ENCODE data around the gene NDUFB10.

Gene NDUFB10

DNA sequence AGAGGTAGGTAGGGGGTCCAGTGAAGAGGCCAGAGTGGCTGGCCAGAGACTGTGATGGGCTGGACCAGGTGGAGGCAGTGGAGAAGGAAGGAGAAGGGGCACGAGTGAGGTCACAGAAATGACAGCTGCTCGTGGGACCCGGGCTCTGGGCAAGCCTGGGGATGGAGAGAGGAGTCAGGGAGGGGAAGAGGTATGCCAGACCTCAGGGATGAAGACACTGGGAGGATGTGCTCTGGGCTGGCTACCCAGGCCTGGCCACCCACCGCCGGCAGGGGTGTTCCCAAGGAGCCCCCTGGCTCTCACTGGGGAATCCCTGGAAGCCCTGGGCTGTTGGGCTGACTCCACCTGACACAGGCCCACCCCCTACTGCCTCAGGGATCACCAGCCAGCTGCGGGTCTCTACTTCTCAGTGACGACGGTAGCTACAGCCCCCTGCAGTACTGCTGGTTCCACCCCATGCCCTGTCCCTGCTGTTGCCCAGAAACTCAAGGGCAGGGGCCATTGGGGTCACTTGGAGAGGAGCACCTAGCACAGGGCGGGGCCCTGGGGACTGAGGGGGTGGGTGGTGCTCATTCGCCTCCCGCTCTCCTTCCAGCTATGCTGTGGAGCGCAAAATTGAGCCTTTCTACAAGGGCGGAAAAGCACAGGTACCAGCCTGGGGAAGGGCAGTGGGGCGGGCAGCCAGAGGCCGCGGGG is 14.3 kb downstream of the NDUFB10 start:
- no peak for DNase-seq

- DNase-seq = no peak
These were observed 15.1 kb downstream of the NDUFB10 start for GRCh38 chr16:1974157-1975070.

DNA sequence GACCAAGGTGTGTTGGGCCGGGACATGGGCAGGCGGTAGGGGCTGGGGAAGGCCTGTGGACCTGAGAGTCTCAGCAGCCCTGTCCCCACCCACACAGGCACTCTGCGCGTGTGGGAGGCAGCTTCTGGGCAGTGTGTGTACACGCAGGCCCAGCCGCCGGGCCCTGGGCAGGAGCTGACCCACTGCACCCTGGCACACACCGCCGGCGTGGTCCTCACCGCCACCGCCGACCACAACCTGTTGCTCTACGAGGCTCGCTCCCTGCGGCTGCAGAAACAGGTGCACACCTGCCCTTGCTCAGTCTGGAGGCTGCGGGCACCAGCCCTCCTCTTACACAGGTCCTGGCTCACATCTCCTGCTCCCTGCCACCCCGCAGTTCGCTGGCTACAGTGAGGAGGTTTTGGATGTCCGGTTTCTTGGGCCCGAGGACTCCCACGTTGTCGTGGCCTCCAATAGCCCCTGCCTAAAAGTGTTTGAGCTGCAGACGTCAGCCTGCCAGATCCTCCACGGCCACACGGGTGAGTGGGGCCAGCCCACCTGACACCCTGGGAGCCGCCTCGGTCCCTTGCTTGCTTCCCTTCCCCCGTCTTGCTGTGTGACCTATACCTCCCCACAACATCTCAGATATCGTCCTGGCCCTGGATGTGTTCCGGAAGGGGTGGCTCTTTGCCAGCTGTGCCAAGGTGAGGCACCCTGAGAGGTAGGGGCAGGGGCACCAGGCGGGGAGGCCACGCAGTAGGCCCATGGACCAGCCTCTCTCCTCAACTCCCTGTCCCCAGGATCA is 16.3 kb downstream of the NDUFB10 start:
- no peak for DNase-seq

- no peak for DNase-seq
These were observed 16.8 kb downstream of the NDUFB10 start for GRCh38 chr16:1976216-1976520.

DNA sequence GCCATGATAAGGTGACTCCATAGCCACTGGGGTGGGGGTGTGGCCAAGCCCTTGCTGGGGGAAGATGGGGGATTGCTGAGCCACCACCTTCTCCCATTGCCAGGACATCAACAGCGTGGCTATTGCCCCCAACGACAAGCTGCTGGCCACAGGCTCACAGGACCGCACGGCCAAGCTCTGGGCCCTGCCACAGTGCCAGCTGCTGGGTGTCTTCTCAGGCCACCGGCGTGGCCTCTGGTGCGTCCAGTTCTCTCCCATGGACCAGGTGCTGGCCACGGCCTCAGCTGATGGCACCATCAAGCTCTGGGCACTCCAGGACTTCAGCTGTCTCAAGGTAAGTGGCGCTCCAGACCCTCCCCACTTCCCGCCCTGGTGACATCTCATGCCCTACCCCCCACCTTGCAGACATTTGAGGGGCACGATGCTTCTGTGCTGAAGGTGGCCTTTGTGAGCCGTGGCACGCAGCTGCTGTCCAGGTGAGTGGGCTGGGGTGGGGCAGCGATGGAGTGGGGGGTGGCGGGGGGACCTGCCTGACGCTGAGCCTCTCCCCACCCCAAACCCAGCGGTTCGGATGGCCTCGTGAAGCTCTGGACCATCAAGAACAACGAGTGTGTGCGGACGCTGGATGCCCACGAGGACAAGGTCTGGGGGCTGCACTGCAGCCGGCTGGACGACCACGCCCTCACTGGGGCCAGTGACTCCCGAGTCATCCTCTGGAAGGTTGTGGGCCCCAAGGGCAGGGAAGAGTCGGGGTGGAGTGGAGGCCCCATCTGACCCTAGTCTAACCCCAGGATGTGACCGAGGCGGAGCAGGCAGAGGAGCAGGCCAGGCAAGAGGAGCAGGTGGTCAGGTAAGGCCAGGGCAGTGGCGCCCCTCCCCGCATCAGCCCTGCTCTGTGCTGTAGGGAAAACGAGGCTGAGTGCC is 17.9 kb downstream of the NDUFB10 start:
- no peak for DNase-seq

DNA sequence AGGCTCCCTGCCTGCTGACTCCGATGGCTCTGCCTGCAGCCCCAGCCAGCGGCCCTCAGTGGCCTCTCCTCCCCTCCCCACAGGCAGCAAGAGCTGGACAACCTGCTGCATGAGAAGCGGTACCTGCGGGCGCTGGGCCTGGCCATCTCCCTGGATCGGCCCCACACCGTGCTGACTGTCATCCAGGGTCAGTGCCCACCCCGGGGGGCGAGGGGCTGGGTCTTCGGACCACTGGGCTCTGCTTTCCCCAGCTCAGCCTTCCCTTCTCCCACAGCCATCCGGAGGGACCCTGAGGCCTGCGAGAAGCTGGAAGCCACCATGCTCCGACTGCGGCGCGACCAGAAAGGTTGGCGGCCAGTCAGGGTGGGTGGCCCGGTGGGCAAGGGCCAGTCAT is 18.5 kb downstream of the NDUFB10 start:
- DNase-seq = no peak

- DNase-seq = no peak
These were observed 19.3 kb downstream of the NDUFB10 start for GRCh38 chr16:1978476-1979120.

DNA sequence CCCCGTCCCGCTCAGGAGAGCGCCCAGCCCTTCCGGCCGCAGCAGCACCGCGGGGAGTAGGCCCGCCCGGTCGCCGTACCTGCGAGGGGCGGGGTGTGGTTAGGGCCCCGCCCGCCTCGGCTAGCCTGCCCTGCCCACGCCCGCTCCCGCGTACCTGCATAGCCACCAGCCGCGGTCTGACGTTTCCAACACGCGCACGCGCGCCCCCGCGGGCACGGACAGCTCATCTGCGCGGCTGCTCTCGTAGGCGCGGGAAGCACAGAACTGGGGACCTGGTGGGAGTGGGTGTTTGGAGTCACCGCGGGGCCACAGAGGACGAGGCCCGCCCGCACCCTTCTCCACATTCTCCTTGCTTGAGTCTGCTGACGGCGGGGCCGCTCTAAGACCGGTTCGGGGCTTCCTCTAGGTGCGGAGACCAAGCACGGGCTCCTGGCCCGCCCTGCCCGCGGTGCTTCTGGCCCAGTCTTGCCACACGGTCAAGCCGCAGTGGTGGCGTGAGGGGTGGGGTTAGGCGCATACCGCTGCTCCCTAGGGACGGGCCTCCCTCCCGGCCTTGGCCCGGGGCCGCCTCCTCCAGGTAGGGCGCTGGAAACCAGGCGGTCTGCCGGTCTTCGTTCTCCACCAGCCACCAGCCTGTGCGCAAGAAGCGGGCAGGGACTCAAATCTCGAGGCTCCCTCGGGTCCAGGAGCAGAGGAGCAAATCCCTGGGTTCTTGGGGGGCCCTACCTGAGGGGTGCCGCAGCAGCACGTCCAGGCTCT is 20.1 kb downstream of the NDUFB10 start:
- DNase-seq = no peak

GRCh38 chr16:1980030-1980769 is 20.9 kb downstream of the NDUFB10 start:
- no peak for DNase-seq

- DNase-seq = no peak
These were observed 21.4 kb downstream of the NDUFB10 start for GRCh38 chr16:1980770-1981087.

DNA sequence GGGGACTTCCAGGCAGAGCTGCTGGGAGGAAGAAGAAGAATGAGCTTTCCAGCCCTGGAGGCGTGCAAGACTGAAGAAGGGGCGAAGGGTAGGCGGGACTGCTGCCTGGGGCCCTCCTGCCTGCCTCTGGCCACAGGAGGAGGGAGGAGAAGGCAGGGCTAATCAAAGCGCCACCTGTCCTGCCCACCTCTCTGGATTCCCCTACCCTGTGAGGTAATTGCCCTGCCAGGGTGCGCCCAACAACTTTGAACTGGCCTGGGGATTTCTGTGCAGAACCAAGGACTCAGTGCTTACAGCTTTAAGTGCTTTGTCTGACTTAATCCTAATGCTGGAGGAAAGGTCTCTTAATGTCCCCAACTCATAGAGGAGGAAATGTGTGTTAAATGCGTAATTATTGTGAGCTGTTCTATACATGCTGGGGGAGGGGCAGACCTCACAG is 22.1 kb downstream of the NDUFB10 start, which contains the start of gene NOXO1:
NOXO1 (minus strand) TSS at position 72 of the 439 bp plus-strand sequence. CDS start 290 bp downstream, outside the sequence.
- no peak for DNase-seq

DNA sequence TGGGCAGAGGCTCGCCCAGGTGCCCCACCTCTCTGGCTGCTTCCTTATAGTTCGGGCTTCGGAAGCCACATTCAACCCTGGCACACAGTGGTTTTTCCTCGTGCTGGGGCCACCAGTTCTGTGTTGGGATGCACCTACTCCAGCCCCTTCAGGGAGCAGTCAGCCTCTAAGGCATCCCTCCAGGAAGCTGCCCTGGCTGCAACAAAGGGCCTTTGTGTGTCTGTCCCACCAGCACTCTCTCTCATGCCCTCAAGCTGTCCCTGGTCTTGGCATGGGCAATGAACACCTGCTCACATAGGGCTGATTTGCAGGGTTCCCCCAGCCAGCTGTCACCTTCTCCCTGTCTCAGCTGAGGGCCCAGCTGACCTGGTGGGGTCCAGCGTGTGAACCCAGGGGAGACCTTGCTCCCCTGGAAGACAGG is 22.7 kb downstream of the NDUFB10 start:
- DNase-seq = no peak

DNA sequence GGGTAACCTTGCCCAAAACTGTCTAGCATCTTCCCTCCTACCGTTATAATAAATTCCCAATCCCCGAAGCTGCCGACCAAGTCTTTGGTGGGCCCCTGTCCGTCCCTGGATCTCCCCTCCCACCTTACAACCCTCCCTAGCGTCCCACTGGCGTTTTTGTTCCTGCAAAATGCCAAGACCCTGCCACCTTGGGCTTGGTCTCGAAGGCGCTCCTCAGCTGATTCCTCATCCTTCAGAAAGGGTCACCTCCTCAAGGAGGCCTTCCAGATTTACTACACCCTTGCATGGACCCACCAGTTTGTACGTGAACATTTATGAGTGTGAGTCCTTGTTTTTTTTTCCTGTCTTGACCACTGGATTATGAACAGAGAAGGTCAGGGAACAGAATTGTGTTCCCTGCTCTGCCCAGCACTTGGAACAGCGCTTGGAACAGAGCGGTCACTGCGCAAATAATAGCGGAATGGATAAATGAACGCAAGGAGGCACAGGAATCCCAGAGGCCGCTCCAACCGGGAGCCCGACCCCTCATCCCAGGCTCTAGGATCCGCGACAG is 23.7 kb downstream of the NDUFB10 start:
- peak; percentile 28 for DNase-seq

- peak; percentile 90 for DNase-seq
These were observed 24.4 kb downstream of the NDUFB10 start, which contains the start of gene GFER for GRCh38 chr16:1983544-1984346. TSS of gene GFER (plus strand) at chr16:1984193. CDS start at chr16:1984219, 26 bp downstream.

DNA sequence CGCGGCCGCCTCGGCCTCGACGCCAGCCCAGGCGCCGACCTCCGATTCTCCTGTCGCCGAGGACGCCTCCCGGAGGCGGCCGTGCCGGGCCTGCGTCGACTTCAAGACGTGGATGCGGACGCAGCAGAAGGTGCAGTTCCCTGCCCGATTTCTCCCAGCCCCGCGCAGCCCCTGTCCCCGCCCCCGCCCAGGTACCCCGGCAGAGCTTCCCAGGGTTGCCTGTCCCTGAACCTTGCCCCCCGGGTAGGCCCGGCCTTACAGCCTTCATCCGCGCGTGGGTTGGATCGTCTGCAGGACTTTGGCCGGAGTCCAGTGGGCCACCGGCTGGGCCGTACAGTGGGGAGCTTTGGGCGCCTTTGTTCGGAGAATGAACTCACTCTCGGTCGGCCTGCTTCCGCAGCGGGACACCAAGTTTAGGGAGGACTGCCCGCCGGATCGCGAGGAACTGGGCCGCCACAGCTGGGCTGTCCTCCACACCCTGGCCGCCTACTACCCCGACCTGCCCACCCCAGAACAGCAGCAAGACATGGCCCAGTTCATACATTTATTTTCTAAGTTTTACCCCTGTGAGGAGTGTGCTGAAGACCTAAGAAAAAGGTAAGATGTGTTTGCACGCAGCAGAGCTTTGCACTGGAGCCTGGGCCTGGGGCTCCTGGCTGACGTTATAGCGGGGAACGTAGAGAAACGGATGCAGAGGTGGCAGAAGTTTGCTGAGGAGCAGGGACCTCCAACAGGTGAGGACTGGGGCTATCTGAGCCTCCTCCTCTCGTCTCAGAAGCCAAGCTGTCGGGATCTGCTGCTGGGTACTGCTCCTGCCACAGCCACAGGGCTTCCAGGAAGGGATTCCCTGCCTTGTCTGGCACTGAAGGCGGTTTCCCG is 25.2 kb downstream of the NDUFB10 start:
- DNase-seq = no peak

GRCh38 chr16:1985466-1986150 is 26.3 kb downstream of the NDUFB10 start:
- DNase-seq = no peak

GRCh38 chr16:1987198-1987597 is 27.9 kb downstream of the NDUFB10 start:
- no peak for DNase-seq
